Memory B cell (primary cell): ENCODE measurements around the gene SCYGR3.
"Not testable (repeated sequence)": the region's sequence is repeated elsewhere in the genome, so short reads cannot be mapped to it uniquely, and the experiment has no call there.

Experiments used
- ATAC-seq: fragments of 150-1000 bp; cut with Tn5 transposase; 2 replicates; pipeline ENCODE4 v1.10.0; 2021; ENCODE audit warnings: low read depth, mild to moderate bottlenecking, moderate library complexity
- DNase-seq, 2 donors: peaks; one replicate each; pipeline ENCODE4 v3.0.0; 2022; ENCODE audit warnings: low spot score in 2 of 2
- H3K27ac Mint-ChIP-seq: one replicate; pipeline ENCODE4 v1.8.0; 2022; ENCODE audit warnings: mild to moderate bottlenecking, moderate library complexity, mixed read lengths
- H3K27me3 Mint-ChIP-seq: one replicate; pipeline ENCODE4 v1.8.0; 2022; ENCODE audit warnings: mixed read lengths
- H3K36me3 Mint-ChIP-seq: one replicate; pipeline ENCODE4 v1.8.0; 2022; ENCODE audit warnings: mild to moderate bottlenecking, mixed read lengths
- H3K4me1 Mint-ChIP-seq: one replicate; pipeline ENCODE4 v1.8.0; 2022; ENCODE audit warnings: mixed read lengths
- H3K4me3 Mint-ChIP-seq: one replicate; pipeline ENCODE4 v1.8.0; 2022; ENCODE audit warnings: mild to moderate bottlenecking, moderate library complexity, mixed read lengths
- H3K9me3 Mint-ChIP-seq: one replicate; pipeline ENCODE4 v1.8.0; 2022; ENCODE audit warnings: mixed read lengths

SCYGR3 gene

GRCh38 chr2:227606476-227606875 lies 8.2 kb downstream of the SCYGR3 start:
- H3K36me3 Mint-ChIP-seq, result no peaks in the 10 kb centered on the region
- H3K4me3 Mint-ChIP-seq, result no peak overlapping the region
- peaks cover 12% of the 10 kb centered on the region for H3K27me3 Mint-ChIP-seq
- DNase-seq (no peak), ATAC-seq (no peak)
- H3K27ac Mint-ChIP-seq, result no peak overlapping the region
- H3K4me1 Mint-ChIP-seq, result peaks cover 9% of the 10 kb centered on the region
- H3K9me3 Mint-ChIP-seq, result no peaks in the 10 kb centered on the region

- no peaks in the 10 kb centered on the region for H3K4me1 Mint-ChIP-seq
- no peaks in the 10 kb centered on the region for H3K9me3 Mint-ChIP-seq
- DNase-seq, result no peak
- H3K36me3 Mint-ChIP-seq, result no peaks in the 10 kb centered on the region
- H3K4me3 Mint-ChIP-seq, result no peak overlapping the region
- ATAC-seq, result no peak
- no peak overlapping the region for H3K27ac Mint-ChIP-seq
- H3K27me3 Mint-ChIP-seq, result peaks cover 18% of the 10 kb centered on the region
These were observed 12.3 kb downstream of the SCYGR3 start for GRCh38 chr2:227602358-227602757.

- not testable (repeated sequence) for H3K4me3 Mint-ChIP-seq, ATAC-seq, H3K36me3 Mint-ChIP-seq, H3K4me1 Mint-ChIP-seq, H3K27ac Mint-ChIP-seq, DNase-seq, H3K9me3 Mint-ChIP-seq
- peaks cover 26% of the 10 kb centered on the region for H3K27me3 Mint-ChIP-seq
These were observed 15.7 kb downstream of the SCYGR3 start, which contains the start of gene SCYGR2 for GRCh38 chr2:227598835-227599503. SCYGR2 (plus strand) TSS chr2:227598893; CDS start chr2:227598893, 0 bp downstream.

GRCh38 chr2:227597998-227598397 lies 16.6 kb downstream of the SCYGR3 start:
- Mint-ChIP-seq H3K4me3 (no peak overlapping the region), H3K4me1 (peaks cover under 1% of the 10 kb centered on the region), H3K27me3 (peaks cover 26% of the 10 kb centered on the region), H3K27ac (no peak overlapping the region), H3K9me3 (no peaks in the 10 kb centered on the region), H3K36me3 (no peaks in the 10 kb centered on the region)
- ATAC-seq (no peak), DNase-seq (no peak)

GRCh38 chr2:227597036-227597435 lies 17.6 kb downstream of the SCYGR3 start:
- Mint-ChIP-seq H3K4me3 (no peak overlapping the region), H3K27me3 (peaks cover 23% of the 10 kb centered on the region), H3K36me3 (no peaks in the 10 kb centered on the region), H3K9me3 (no peaks in the 10 kb centered on the region), H3K4me1 (peaks cover 2% of the 10 kb centered on the region), H3K27ac (no peak overlapping the region)
- no peak for ATAC-seq
- no peak for DNase-seq

- no peak for DNase-seq
- Mint-ChIP-seq H3K27me3 (peaks cover 21% of the 10 kb centered on the region), H3K36me3 (no peaks in the 10 kb centered on the region), H3K4me3 (no peak overlapping the region), H3K4me1 (peaks cover 2% of the 10 kb centered on the region), H3K9me3 (no peaks in the 10 kb centered on the region), H3K27ac (no peak overlapping the region)
- ATAC-seq, result no peak
These were observed 18.8 kb downstream of the SCYGR3 start for GRCh38 chr2:227595797-227596196.

GRCh38 chr2:227592694-227593387 lies 21.8 kb downstream of the SCYGR3 start:
- ATAC-seq (no peak), DNase-seq (no peak)
- Mint-ChIP-seq H3K27me3 (peaks cover 17% of the 10 kb centered on the region), H3K9me3 (no peaks in the 10 kb centered on the region), H3K36me3 (no peaks in the 10 kb centered on the region), H3K27ac (no peak overlapping the region), H3K4me3 (no peak overlapping the region), H3K4me1 (peaks cover 2% of the 10 kb centered on the region)

GRCh38 chr2:227582369-227582768 lies 32.3 kb downstream of the SCYGR3 start:
- Mint-ChIP-seq H3K27me3 (peaks cover 11% of the 10 kb centered on the region), H3K4me1 (no peaks in the 10 kb centered on the region), H3K27ac (no peak overlapping the region), H3K4me3 (no peak overlapping the region), H3K36me3 (peaks cover 6% of the 10 kb centered on the region), H3K9me3 (peaks cover 9% of the 10 kb centered on the region)
- DNase-seq, result no peak
- no peak for ATAC-seq

- Mint-ChIP-seq H3K27ac (no peak overlapping the region), H3K4me3 (no peak overlapping the region), H3K36me3 (peaks cover 6% of the 10 kb centered on the region), H3K9me3 (peaks cover 9% of the 10 kb centered on the region), H3K27me3 (peaks cover 14% of the 10 kb centered on the region), H3K4me1 (no peaks in the 10 kb centered on the region)
- no peak for ATAC-seq
- DNase-seq, result no peak
These were observed 34.8 kb downstream of the SCYGR3 start for GRCh38 chr2:227579791-227580190.

GRCh38 chr2:227578642-227579041 lies 36.0 kb downstream of the SCYGR3 start:
- ATAC-seq (no peak), DNase-seq (no peak)
- Mint-ChIP-seq H3K4me1 (no peaks in the 10 kb centered on the region), H3K27me3 (peaks cover 14% of the 10 kb centered on the region), H3K36me3 (peaks cover 6% of the 10 kb centered on the region), H3K4me3 (no peak overlapping the region), H3K27ac (no peak overlapping the region), H3K9me3 (peaks cover 9% of the 10 kb centered on the region)

- ATAC-seq (no peak), DNase-seq (no peak)
- H3K27ac Mint-ChIP-seq, result no peak overlapping the region
- no peak overlapping the region for H3K4me3 Mint-ChIP-seq
- H3K27me3 Mint-ChIP-seq, result peaks cover 11% of the 10 kb centered on the region
- peaks cover 7% of the 10 kb centered on the region for H3K9me3 Mint-ChIP-seq
- peaks cover 2% of the 10 kb centered on the region for H3K36me3 Mint-ChIP-seq
- H3K4me1 Mint-ChIP-seq, result no peaks in the 10 kb centered on the region
These were observed 37.1 kb downstream of the SCYGR3 start for GRCh38 chr2:227577555-227577954.

GRCh38 chr2:227576812-227577211 lies 37.8 kb downstream of the SCYGR3 start:
- no peak overlapping the region for H3K4me3 Mint-ChIP-seq
- no peak overlapping the region for H3K27ac Mint-ChIP-seq
- H3K9me3 Mint-ChIP-seq, result peaks cover 2% of the 10 kb centered on the region
- ATAC-seq (no peak), DNase-seq (no peak)
- H3K27me3 Mint-ChIP-seq, result peaks cover 9% of the 10 kb centered on the region
- no peaks in the 10 kb centered on the region for H3K4me1 Mint-ChIP-seq
- H3K36me3 Mint-ChIP-seq, result no peaks in the 10 kb centered on the region

GRCh38 chr2:227576110-227576509 lies 38.5 kb downstream of the SCYGR3 start:
- Mint-ChIP-seq H3K9me3 (no peaks in the 10 kb centered on the region), H3K4me3 (no peak overlapping the region), H3K27me3 (peaks cover 6% of the 10 kb centered on the region), H3K27ac (no peak overlapping the region), H3K36me3 (no peaks in the 10 kb centered on the region), H3K4me1 (no peaks in the 10 kb centered on the region)
- DNase-seq, result no peak
- no peak for ATAC-seq

- Mint-ChIP-seq H3K36me3 (no peaks in the 10 kb centered on the region), H3K4me1 (peaks cover 6% of the 10 kb centered on the region)
These were observed 44.0 kb downstream of the SCYGR3 start for GRCh38 chr2:227570615-227571014.

GRCh38 chr2:227568852-227569169 lies 45.8 kb downstream of the SCYGR3 start:
- Mint-ChIP-seq H3K9me3 (no peaks in the 10 kb centered on the region), H3K27ac (no peak overlapping the region), H3K4me3 (no peak overlapping the region), H3K27me3 (no peaks in the 10 kb centered on the region), H3K36me3 (no peaks in the 10 kb centered on the region), H3K4me1 (peaks cover 6% of the 10 kb centered on the region)
- DNase-seq, result no peak
- ATAC-seq, result no peak

More at GRCh38 chr2:227570615-227571014, 44.0 kb downstream of the SCYGR3 start:
- ATAC-seq (no peak), DNase-seq (no peak)
- Mint-ChIP-seq H3K9me3 (no peaks in the 10 kb centered on the region), H3K27ac (peak overlapping the region; percentile 0), H3K4me3 (no peak overlapping the region), H3K27me3 (no peaks in the 10 kb centered on the region)
